ENCODE measurements around the gene CHMP6. TPM values are rescaled to one million over a fixed set of nuclear protein-coding genes. Genes with fewer than 3 reads are reported as not detected.

The CHMP6 gene
- 35.2 and 46.8 TPM in 2 replicates for total RNA-seq

GRCh38 chr17:80991645-80992076 lies at the start of gene CHMP6:
Gene CHMP6 (plus strand): TSS chr17:80991841. CDS start chr17:80991919, 78 bp downstream.
- no peak for DNase-seq (ENCODE audit: extremely low read depth, low read depth, low spot score)

GRCh38 chr17:80942423-80943345 lies 49.0 kb upstream of the CHMP6 start:
- no peak for DNase-seq (ENCODE audit: extremely low read depth, low read depth, low spot score)

- no peak for DNase-seq (ENCODE audit: extremely low read depth, low read depth, low spot score)
Measured at GRCh38 chr17:80943346-80944145, 48.1 kb upstream of the CHMP6 start.

GRCh38 chr17:80944326-80944725 lies 47.3 kb upstream of the CHMP6 start:
- no peak for DNase-seq (ENCODE audit: extremely low read depth, low read depth, low spot score)

- DNase-seq (ENCODE audit: extremely low read depth, low read depth, low spot score) = no peak
Measured at GRCh38 chr17:80945736-80946135, 45.9 kb upstream of the CHMP6 start.

- DNase-seq (ENCODE audit: extremely low read depth, low read depth, low spot score) = no peak
Measured at GRCh38 chr17:80946449-80946848, 45.2 kb upstream of the CHMP6 start.

GRCh38 chr17:80947200-80947940 lies 44.3 kb upstream of the CHMP6 start:
- DNase-seq (ENCODE audit: extremely low read depth, low read depth, low spot score) = no peak

- no peak for DNase-seq (ENCODE audit: extremely low read depth, low read depth, low spot score)
Measured at GRCh38 chr17:80948019-80948975, 43.3 kb upstream of the CHMP6 start.

- DNase-seq (ENCODE audit: extremely low read depth, low read depth, low spot score) = no peak
Measured at GRCh38 chr17:80948976-80949450, 42.6 kb upstream of the CHMP6 start.

- DNase-seq (ENCODE audit: extremely low read depth, low read depth, low spot score) = no peak
Measured at GRCh38 chr17:80949451-80950421, 41.9 kb upstream of the CHMP6 start.

GRCh38 chr17:80950466-80951120 lies 41.0 kb upstream of the CHMP6 start:
- DNase-seq (ENCODE audit: extremely low read depth, low read depth, low spot score) = no peak

GRCh38 chr17:80951121-80952090 lies 40.2 kb upstream of the CHMP6 start:
- no peak for DNase-seq (ENCODE audit: extremely low read depth, low read depth, low spot score)

- no peak for DNase-seq (ENCODE audit: extremely low read depth, low read depth, low spot score)
Measured at GRCh38 chr17:80952291-80952690, 39.4 kb upstream of the CHMP6 start.

- DNase-seq (ENCODE audit: extremely low read depth, low read depth, low spot score) = no peak
Measured at GRCh38 chr17:80953471-80954315, 37.9 kb upstream of the CHMP6 start.

- DNase-seq (ENCODE audit: extremely low read depth, low read depth, low spot score) = no peak
Measured at GRCh38 chr17:80955078-80955477, 36.6 kb upstream of the CHMP6 start.

Measured in glomerular endothelial cell (primary cell).